GM21576 (cell line): Measurements from ENCODE around the gene PLEKHA3.

ENCODE experiments used
- ATAC-seq: cut with Tn5 transposase; IDR thresholded peaks from one replicate; pipeline ENCODE4 v1.9.1; 2021; ENCODE audit warnings: mild to moderate bottlenecking, moderate library complexity; ENCODE audit not compliant: unreplicated experiment

PLEKHA3 gene

GRCh38 chr2:178478439-178479274 lies 1.6 kb upstream of the PLEKHA3 start, which contains the start of gene FKBP7:
Gene FKBP7, minus strand, starts transcription at chr2:178478600. Its CDS starts 101 bp downstream, at chr2:178478499.
- peak; percentile 44 for ATAC-seq

DNA sequence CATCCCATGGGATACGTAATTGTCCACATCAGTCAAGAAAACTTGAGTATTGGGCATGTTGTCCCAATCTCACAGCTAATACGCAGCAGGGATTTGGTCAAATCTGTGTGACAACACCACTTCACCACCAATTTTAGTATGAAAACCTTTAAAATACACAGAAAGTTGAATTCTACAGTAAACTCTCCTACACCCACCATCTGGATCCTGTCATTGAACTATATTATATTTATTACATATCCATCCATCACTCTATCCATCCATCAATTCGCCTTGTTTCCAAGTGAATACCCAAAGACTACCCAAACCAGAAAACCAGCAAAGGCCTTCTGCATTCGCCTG lies 1.0 kb upstream of the PLEKHA3 start:
- ATAC-seq: no peak

GRCh38 chr2:178479758-178480226 lies 465 bp upstream of the PLEKHA3 start:
- ATAC-seq: no peak

DNA sequence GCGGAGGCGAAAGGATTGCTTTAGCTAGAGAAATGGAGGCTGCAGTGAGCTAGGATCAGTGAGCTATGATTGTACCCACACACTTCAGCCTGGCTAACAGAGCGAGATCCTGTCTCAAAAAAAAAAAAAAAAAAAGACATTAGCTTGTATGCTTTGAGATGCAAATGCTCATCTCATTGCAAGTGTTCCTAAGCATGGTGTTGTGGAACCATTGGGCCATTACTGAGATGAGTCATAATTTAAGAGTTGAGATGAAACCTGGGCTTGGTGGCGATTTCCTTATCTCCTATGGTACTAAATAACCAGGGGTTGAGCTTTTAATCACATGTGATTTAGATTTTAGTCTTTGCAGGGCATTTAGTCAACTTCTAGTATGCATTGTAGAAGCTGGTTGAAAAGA lies 2.2 kb downstream of the PLEKHA3 start:
- ATAC-seq: peak; percentile 34

- ATAC-seq: no peak
Observed at GRCh38 chr2:178484245-178485041, 4.2 kb downstream of the PLEKHA3 start.

DNA sequence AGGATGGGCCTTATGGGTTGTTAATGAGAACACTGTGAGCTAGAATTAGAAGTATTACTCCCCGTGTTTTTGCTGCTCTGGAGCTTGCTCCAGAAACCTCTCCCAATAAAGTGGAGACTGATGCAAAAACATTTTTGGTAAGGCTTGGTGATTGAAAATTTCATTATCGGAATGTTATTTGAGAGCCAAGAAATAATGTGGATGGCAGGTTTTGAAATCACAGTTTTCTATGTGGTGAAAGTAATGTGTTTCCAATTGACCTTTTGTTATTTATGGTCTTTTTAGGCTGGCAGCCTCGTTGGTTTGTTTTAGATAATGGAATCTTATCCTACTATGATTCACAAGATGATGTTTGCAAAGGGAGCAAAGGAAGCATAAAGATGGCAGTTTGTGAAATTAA lies 5.1 kb downstream of the PLEKHA3 start:
- ATAC-seq: no peak

DNA sequence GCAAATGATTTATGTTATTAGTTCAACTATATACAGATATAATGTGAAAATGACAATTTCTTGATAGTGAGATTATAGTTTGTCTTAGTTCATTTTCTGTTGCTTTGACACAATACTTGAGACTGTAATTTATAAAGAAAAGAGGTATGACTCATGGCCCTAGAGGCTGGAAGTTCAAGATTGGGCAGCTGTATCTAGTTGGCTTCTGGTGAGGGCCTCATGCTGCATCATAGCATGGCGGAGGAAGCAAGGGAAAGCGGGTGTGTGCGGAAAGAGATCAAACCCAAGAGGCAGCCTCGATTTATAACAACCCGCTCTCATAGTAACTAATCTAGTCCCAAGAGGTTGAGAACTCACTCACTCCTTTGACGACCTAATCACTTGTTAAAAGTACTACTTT lies 11.4 kb downstream of the PLEKHA3 start:
- ATAC-seq: no peak

DNA sequence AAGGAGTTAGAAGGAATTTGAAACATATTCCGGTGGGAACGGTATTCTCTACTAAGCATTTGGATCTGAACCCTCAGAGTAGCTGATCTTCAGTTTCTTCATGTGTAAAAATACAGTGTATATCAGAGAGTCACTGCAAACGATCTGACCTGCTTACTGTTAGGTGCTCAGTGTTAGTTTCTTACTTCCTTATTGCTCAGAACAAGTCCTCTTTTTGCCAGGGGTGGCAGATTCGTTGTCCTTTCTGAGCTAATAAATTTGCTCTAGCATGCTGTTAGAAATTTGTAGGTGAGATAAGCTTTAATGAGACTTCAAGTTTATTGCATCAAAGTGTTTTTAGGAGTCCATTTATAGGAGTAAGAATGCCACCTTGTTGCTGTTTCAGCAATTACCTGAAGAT lies 15.8 kb downstream of the PLEKHA3 start:
- no peak for ATAC-seq

DNA sequence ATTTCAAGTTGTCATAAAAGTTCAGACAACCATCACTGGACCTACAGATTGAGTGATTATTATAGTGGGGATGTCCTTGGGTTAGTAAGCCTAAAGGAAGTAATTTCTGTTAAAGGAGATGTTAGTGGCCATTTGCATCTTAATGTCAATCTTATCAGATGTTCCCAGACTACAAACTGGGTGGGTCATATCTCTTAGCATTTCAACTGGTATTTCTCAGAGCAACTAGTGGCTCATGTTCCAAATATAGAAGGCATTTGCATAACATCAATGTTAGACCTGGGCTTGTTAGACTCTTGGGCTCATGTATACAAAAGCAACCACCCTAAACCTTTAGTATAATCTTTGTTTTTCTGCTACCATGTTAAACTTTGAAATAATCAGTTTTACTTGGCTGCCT lies 17.9 kb downstream of the PLEKHA3 start:
- peak; percentile 82 for ATAC-seq

DNA sequence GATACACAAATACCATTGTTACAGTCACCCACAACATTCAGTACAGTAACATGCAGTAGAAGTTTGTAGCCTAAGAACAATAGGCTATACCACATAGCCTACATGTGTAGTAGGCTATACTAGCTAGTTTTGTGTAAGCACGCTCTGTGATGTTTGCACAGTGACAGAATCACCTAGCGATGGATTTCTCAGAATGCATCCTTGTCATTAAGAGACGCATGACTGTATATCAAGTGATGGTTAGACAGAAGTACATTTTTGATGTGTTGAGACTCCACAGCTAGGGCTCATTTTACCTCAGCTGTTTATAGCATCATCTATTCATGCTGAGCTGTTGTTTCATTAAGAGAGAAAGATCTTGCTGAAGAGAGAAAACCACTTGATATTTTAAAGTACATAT lies 19.4 kb downstream of the PLEKHA3 start:
- no peak for ATAC-seq

GRCh38 chr2:178502751-178503150 lies 22.5 kb downstream of the PLEKHA3 start:
- no peak for ATAC-seq

GRCh38 chr2:178506101-178506500 lies 25.8 kb downstream of the PLEKHA3 start:
- ATAC-seq: no peak

- no peak for ATAC-seq
Observed at GRCh38 chr2:178506524-178506923, 26.3 kb downstream of the PLEKHA3 start.

GRCh38 chr2:178506949-178507348 lies 26.7 kb downstream of the PLEKHA3 start:
- ATAC-seq: no peak

DNA sequence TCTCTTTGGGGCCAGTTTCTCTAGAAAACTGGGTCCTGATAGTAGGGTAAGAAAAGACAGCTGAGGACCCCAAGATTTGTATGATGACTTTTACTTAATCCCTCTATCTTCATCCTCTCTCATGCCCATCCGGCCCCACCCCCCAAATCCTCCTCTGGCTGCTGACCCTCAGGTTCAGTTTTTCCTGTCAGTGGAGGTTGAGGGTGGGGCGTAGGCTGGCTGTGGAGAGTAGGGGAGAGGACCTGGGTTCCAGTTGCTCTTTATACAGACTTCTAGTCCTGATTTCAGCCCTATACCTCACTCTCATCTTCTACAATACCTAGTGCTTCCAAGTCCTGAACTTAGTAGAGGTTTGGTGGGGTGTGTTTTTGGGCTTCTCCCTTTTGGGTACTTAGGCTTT lies 28.4 kb downstream of the PLEKHA3 start:
- ATAC-seq: no peak

GRCh38 chr2:178510384-178510783 lies 30.1 kb downstream of the PLEKHA3 start:
- no peak for ATAC-seq

- no peak for ATAC-seq
Observed at GRCh38 chr2:178512484-178512883, 32.2 kb downstream of the PLEKHA3 start.

DNA sequence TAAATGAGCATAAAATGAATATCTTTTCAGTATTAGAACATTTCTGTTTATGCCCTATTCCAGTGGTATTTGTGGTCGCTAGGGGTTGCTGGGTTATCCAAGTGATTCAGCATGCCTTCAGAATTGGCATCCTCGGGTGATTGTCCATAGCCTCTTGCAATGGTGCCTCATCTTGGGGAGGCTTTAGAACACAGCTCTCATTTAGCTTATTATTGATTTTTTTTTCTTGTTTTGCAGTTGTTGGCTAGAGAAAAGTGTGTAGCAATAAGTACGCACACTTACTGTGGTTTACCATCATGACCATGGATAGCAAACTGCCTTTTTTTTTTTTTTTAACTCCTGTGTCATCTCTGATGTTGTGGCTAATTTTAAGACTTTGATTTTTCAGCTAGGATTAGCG lies 33.6 kb downstream of the PLEKHA3 start:
- no peak for ATAC-seq

- peak; percentile 53 for ATAC-seq
Observed at GRCh38 chr2:178514664-178515063, 34.4 kb downstream of the PLEKHA3 start.

DNA sequence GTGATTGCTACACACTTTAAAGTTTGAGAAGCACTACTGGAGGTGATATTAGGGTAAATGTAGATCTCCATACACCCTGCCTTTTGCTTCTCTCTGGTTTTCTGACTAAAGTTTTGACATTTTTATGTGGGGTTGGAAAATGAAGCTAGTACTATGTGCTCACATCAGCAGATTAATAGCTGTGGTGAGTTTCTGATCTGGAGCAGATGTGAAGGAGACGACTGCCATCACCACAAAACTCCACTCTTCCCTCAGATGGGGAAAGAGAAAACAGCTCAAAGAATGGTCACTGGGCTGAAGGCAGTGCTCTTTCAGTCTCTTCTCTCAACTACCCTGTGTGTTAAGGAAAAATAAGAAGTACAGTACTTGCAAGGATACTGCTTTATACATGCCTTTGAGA lies 37.2 kb downstream of the PLEKHA3 start:
- ATAC-seq: no peak

DNA sequence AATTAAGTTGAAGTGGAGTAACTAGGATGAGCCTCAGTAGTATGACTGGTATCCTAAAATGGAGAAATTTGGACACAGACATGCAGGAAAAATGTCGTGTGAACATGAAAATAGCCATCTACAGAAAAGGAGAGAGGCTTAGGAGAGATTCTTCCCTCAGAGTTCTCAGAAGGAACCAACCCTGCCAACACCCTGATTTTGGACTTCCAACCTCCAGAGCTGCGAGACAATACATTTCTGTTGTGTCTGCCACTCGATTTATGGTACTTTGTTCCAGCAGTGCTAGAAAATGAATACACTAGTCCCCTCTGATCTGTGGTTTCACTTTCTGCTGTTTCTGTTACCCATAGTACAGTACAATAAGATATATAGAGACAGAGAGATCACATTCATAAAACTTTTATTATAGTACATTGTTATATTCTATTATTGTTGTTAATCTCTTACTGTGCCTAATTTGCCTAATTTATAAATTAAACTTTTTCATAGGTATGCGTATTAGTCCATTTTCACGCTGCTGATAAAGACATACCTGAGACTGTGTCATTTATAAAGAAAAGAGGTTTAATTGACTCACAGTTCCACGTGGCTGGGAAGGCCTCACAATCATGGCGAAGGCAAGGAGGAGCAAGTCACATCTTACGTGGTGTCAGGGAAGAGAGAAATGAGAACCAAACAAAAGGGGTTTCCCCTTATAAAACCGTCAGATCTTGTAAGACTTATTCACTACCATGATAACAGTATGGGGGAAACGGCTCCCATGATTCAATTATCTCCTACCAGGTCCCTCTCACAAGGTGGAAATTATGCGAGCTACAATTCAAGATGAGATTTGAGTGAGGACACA lies 41.3 kb downstream of the PLEKHA3 start:
- no peak for ATAC-seq
